ENCODE data around the gene ANKRD13A. TPM values are rescaled to one million over a fixed set of nuclear protein-coding genes. Genes with fewer than 3 reads are reported as not detected.

The ANKRD13A gene
- total and polyA plus RNA-seq, 2 of the 13 experiments (the other 11 are each of a cell fraction or from before 2014, with no cell fraction given) = 34.1 to 41.6 TPM

GRCh38 chr12:110079477-110080400 is 80.5 kb downstream of the ANKRD13A start (continued):
- no peak; a peak in 1 of 4 replicates for TF ChIP-seq ATF4 (CRISPR knock-in tag; IDR thresholded peaks at IDR 0.05)
- TF ChIP-seq MBD4 (IDR thresholded peaks at IDR 0.05; ENCODE audit: borderline replicate concordance, low read length) = no peak
- 0 out of 2 replicates have a peak, but pooled peaks have one; percentile 37 for TF ChIP-seq WIZ (CRISPR knock-in tag; IDR thresholded peaks at IDR 0.05)
- TF ChIP-seq RFXAP (CRISPR knock-in tag; IDR thresholded peaks at IDR 0.05; ENCODE audit: borderline replicate concordance) = peak; percentile 83; the same call in 1 of the 2 replicates
- peak; percentile 85 for TF ChIP-seq ZNF331 (CRISPR knock-in tag; IDR thresholded peaks at IDR 0.05)
- TF ChIP-seq TSC22D2 (CRISPR knock-in tag; IDR thresholded peaks at IDR 0.05; ENCODE audit: borderline replicate concordance) = no peak
- TF ChIP-seq RORA (CRISPR knock-in tag; IDR thresholded peaks at IDR 0.05) = no peak
- TF ChIP-seq ZNF781 (CRISPR knock-in tag; IDR thresholded peaks at IDR 0.05; ENCODE audit: borderline replicate concordance, not compliant biosample characterization) = no peak
- TF ChIP-seq PITX1 (CRISPR knock-in tag; IDR thresholded peaks at IDR 0.05) = peak; percentile 12; the same call in 1 of the 2 replicates
- TF ChIP-seq E2F2 (CRISPR knock-in tag; IDR thresholded peaks at IDR 0.05; ENCODE audit: borderline replicate concordance) = no peak
- peak; percentile 73; the same call in 1 of the 2 replicates for TF ChIP-seq ZSCAN9 (CRISPR knock-in tag; IDR thresholded peaks at IDR 0.05; ENCODE audit: borderline replicate concordance)
- no peak for TF ChIP-seq RFXANK (CRISPR knock-in tag; IDR thresholded peaks at IDR 0.05)
- TF ChIP-seq ZSCAN21 (CRISPR knock-in tag; IDR thresholded peaks at IDR 0.05; ENCODE audit: borderline replicate concordance) = no peak
- TF ChIP-seq SMAD3 (CRISPR knock-in tag; IDR thresholded peaks at IDR 0.05) = peak; percentile 87; the same call in 1 of the 2 replicates
- 0 out of 2 replicates have a peak, but pooled peaks have one; percentile 73 for TF ChIP-seq SNAPC5 (CRISPR knock-in tag; IDR thresholded peaks at IDR 0.05; ENCODE audit: borderline replicate concordance)
- TF ChIP-seq ZBED4 (CRISPR knock-in tag; IDR thresholded peaks at IDR 0.05; ENCODE audit: borderline replicate concordance) = peak; percentile 97
- TF ChIP-seq ZNF30 (CRISPR knock-in tag; IDR thresholded peaks at IDR 0.05) = 0 out of 2 replicates have a peak, but pooled peaks have one; percentile 71
- TF ChIP-seq DDIT3 (CRISPR knock-in tag; IDR thresholded peaks at IDR 0.05) = no peak
- TF ChIP-seq DZIP1 (CRISPR knock-in tag; IDR thresholded peaks at IDR 0.05) = no peak; the same call in 1 of the 2 replicates

Data from HepG2 (cell line).